Endodermal cell (in vitro differentiated cells): ENCODE measurements around the gene RIC1. TPM values are rescaled to one million over a fixed set of nuclear protein-coding genes. Genes with fewer than 3 reads are reported as not detected.

Experiments
- DNase-seq: peaks from one replicate; pipeline ENCODE4 v3.0.0-alpha.2; 2017
- H3K27ac ChIP-seq: 2 replicates; pipeline ENCODE4 v1.5.1; 2013; ENCODE audit warnings: mild to moderate bottlenecking, low read depth, low read length, moderate library complexity
- H3K27me3 ChIP-seq: 2 replicates; pipeline ENCODE4 v1.6.1; 2013; ENCODE audit warnings: mild to moderate bottlenecking, low read length, moderate library complexity; ENCODE audit not compliant: insufficient read depth, control insufficient read depth, poor library complexity, severe bottlenecking
- H3K36me3 ChIP-seq: 2 replicates; pipeline ENCODE4 v1.7.0; 2013; ENCODE audit warnings: mild to moderate bottlenecking, low read length, moderate library complexity; ENCODE audit not compliant: control insufficient read depth, insufficient read depth
- H3K4me1 ChIP-seq: one replicate; pipeline ENCODE4 v1.7.0; 2013; ENCODE audit warnings: low read length; ENCODE audit not compliant: control insufficient read depth, insufficient read depth
- H3K4me3 ChIP-seq: 2 replicates; pipeline ENCODE4 v1.5.1; 2013; ENCODE audit warnings: mild to moderate bottlenecking, low read length, moderate library complexity
- H3K9ac ChIP-seq: 2 replicates; pipeline ENCODE4 v1.6.1; 2013; ENCODE audit warnings: mild to moderate bottlenecking, low read length, moderate library complexity; ENCODE audit not compliant: poor library complexity, severe bottlenecking; ENCODE audit errors: extremely low read depth
- H3K9me3 ChIP-seq: 2 replicates; pipeline ENCODE4 v1.6.1; 2013; ENCODE audit warnings: mild to moderate bottlenecking, low read length, moderate library complexity; ENCODE audit not compliant: control insufficient read depth
- H3K27ac Mint-ChIP-seq: 2 replicates; pipeline ENCODE4 v1.8.0; 2020; ENCODE audit warnings: mixed read lengths
- H3K27me3 Mint-ChIP-seq: 2 replicates; pipeline ENCODE4 v1.8.0; 2021; ENCODE audit warnings: mild to moderate bottlenecking, mixed read lengths; ENCODE audit not compliant: insufficient read depth
- H3K36me3 Mint-ChIP-seq: 2 replicates; pipeline ENCODE4 v1.8.0; 2020; ENCODE audit warnings: low read depth, mixed read lengths
- H3K4me1 Mint-ChIP-seq: 2 replicates; pipeline ENCODE4 v1.8.0; 2020; ENCODE audit warnings: mixed read lengths
- H3K4me3 Mint-ChIP-seq: 2 replicates; pipeline ENCODE4 v1.8.0; 2020; ENCODE audit warnings: mild to moderate bottlenecking, moderate library complexity, mixed read lengths
- H3K9me3 Mint-ChIP-seq: 2 replicates; pipeline ENCODE4 v1.8.0; 2020; ENCODE audit warnings: mild to moderate bottlenecking, mixed read lengths
- CTCF ChIP-seq: fragments of 200-600 bp; sonication (generic); conservative IDR thresholded peaks from 2 replicates; pipeline ENCODE4 v1.5.0; 2021; ENCODE audit warnings: antibody characterized with exemption, mild to moderate bottlenecking
- WGBS, 2 experiments: methylation state at CpG; one replicate each; pipeline versions ENCODE4 v1.1.5 to v1.1.7; 2013; ENCODE audit warnings: missing lambda C conversion rate in 2 of 2, mixed read lengths in 1 of 2; ENCODE audit not compliant: insufficient coverage in 1 of 2, insufficient read length in 1 of 2; 5-methylcytosine and 5-hydroxymethylcytosine counted together
- total RNA-seq, 2 donors: library from RNA; stranded (reverse); fragmentation: NEBNext Ultra II Directional in 1 of 2; extraction: Animal tissue kit (Norgen Biotek cat#: 25700) in 1 of 2; gene quantifications; 2 replicates in 1 of 2; 3 replicates in 1 of 2; pipeline ENCODE4 v1.2.1, GENCODE V29; 2021

RIC1 gene
- total RNA-seq, 2 donors from 2014 or later, result 27.0 to 27.1 TPM

DNA sequence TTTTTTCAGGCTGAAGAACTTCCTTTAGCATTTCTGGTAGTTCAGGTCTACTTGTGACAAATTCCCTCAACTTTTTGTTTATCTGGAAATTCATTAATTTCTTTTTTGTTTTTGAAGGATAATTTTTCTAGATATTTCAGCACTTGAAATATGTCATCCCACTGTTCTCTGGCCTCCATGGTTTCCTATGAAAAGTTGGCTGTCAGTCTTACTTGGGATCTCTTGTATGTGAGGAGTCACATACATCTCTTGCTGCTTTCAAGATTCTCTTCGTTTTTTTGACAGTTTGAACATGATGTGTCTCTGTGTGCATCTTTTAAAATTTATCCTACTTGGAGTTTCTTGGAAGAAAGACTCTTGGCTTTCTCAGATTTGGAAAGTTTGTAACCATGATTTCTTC is 79.5 kb downstream of the RIC1 start:
- H3K9me3 Mint-ChIP-seq, result peaks cover 35% of the 10 kb centered on the region
- peaks cover 7% of the 10 kb centered on the region for H3K4me1 Mint-ChIP-seq
- H3K36me3 Mint-ChIP-seq, result peaks cover 58% of the 10 kb centered on the region
- DNase-seq, result no peak
- Histone ChIP-seq H3K9me3 (peaks cover 58% of the 10 kb centered on the region), H3K36me3 (peaks cover 29% of the 10 kb centered on the region), H3K27ac (no peak overlapping the region), H3K9ac (no peak overlapping the region), H3K27me3 (no peaks in the 10 kb centered on the region), H3K4me3 (peak overlapping the region; percentile 4), H3K4me1 (no peaks in the 10 kb centered on the region)
- no peak overlapping the region for H3K4me3 Mint-ChIP-seq
- no peak overlapping the region for H3K27ac Mint-ChIP-seq
- no peaks in the 10 kb centered on the region for H3K27me3 Mint-ChIP-seq
- TF ChIP-seq CTCF, result no peak
- WGBS, 2 experiments, result 95% methylated on average over 1 of the region's 1 CpG; no CpG with 5 or more reads in 1 of the 2 experiments

- Histone ChIP-seq H3K9ac (no peak overlapping the region), H3K27ac (no peak overlapping the region), H3K9me3 (peaks cover 89% of the 10 kb centered on the region), H3K36me3 (peaks cover 71% of the 10 kb centered on the region), H3K4me1 (no peaks in the 10 kb centered on the region), H3K27me3 (no peaks in the 10 kb centered on the region), H3K4me3 (peak overlapping the region; percentile 25)
- H3K36me3 Mint-ChIP-seq, result peaks cover 76% of the 10 kb centered on the region
- H3K4me1 Mint-ChIP-seq, result peaks cover 7% of the 10 kb centered on the region
- no peak overlapping the region for H3K27ac Mint-ChIP-seq
- no peaks in the 10 kb centered on the region for H3K27me3 Mint-ChIP-seq
- TF ChIP-seq CTCF, result no peak
- H3K4me3 Mint-ChIP-seq, result no peak overlapping the region
- peaks cover 50% of the 10 kb centered on the region for H3K9me3 Mint-ChIP-seq
- WGBS, 2 experiments, result 88% methylated on average over 2 to 4 of the region's 4 CpGs
- DNase-seq, result no peak
Measured at GRCh38 chr9:5712651-5713390, 83.9 kb downstream of the RIC1 start.

DNA sequence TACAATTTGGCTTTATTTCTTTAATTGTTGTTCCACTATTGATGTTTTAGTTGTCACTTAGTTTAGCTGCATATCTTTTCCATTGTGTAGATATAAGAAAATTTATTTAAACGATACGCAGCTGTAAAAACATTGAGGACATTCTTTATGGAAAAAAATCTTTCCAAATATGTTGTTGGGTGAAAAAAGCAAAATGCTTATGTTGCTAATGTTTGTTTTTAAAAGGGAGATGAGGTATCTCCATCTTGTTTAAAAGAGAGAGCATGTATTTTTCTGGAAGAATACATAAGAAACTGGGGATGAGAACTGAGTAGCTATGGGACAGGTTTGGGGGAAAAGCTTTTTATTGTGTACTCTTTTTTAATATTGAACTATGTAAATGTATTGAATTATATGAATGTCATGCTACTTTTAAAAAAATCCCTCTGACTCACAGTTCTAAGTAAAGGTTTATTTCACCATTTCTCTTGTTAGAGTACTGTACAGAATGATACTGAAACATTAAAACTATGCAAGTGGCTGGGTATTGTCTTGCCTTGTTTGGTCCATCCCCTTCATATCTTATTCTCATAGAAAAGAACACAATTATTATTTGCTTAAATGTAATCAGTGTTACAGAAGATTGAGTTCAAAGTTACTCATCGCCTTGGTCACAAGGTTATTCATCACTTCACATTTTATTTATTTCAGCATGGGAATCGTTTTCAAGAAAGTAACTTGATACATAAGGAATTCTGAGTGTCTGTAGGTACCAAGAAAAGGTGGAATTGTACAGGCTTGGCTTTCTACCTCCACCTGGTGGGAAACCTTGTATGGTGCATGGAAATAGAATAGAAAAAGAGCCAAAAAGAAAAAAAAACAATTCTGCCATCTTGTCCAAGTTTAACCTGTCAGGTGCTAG is 85.8 kb downstream of the RIC1 start:
- TF ChIP-seq CTCF, result peak; percentile 77
- Mint-ChIP-seq H3K4me3 (no peak overlapping the region), H3K9me3 (peaks cover 37% of the 10 kb centered on the region), H3K27me3 (no peaks in the 10 kb centered on the region), H3K4me1 (peaks cover 15% of the 10 kb centered on the region), H3K27ac (no peak overlapping the region), H3K36me3 (peaks cover 66% of the 10 kb centered on the region)
- H3K4me3 ChIP-seq, result peak overlapping the region; percentile 69
- WGBS, 2 experiments, result 87 to 100% methylated on average over 2 to 4 of the region's 4 CpGs
- no peak for DNase-seq
- H3K9ac ChIP-seq, result no peak overlapping the region
- peaks cover 76% of the 10 kb centered on the region for H3K9me3 ChIP-seq
- H3K4me1 ChIP-seq, result no peaks in the 10 kb centered on the region
- H3K36me3 ChIP-seq, result peaks cover 68% of the 10 kb centered on the region
- H3K27ac ChIP-seq, result no peak overlapping the region
- no peaks in the 10 kb centered on the region for H3K27me3 ChIP-seq
